HG02938 (cell line): Measurements from ENCODE around the gene NT5C2.
A peak's percentile ranks its signal among the peaks of the same experiment; 100 is the strongest.

Experiments used
- ATAC-seq: cut with Tn5 transposase; IDR thresholded peaks from one replicate; pipeline ENCODE4 v1.9.1; 2021; ENCODE audit warnings: mild to moderate bottlenecking, moderate library complexity; ENCODE audit not compliant: unreplicated experiment

NT5C2 gene

GRCh38 chr10:103125323-103126267 is 67.5 kb downstream of the NT5C2 start:
- peak; percentile 84 for ATAC-seq

- no peak for ATAC-seq
Measured at GRCh38 chr10:103124420-103125096, 68.5 kb downstream of the NT5C2 start.

- ATAC-seq: no peak
Measured at GRCh38 chr10:103123282-103124024, 69.6 kb downstream of the NT5C2 start.

- no peak for ATAC-seq
Measured at GRCh38 chr10:103120977-103121735, 71.9 kb downstream of the NT5C2 start.

GRCh38 chr10:103120546-103120945 is 72.5 kb downstream of the NT5C2 start:
- no peak for ATAC-seq

GRCh38 chr10:103117247-103117646 is 75.8 kb downstream of the NT5C2 start:
- ATAC-seq: no peak

- ATAC-seq: no peak
Measured at GRCh38 chr10:103114876-103115275, 78.2 kb downstream of the NT5C2 start.

GRCh38 chr10:103111918-103112877 is 80.9 kb downstream of the NT5C2 start:
- peak; percentile 62 for ATAC-seq

- ATAC-seq: peak; percentile 68
Measured at GRCh38 chr10:103111031-103111917, 81.8 kb downstream of the NT5C2 start.

GRCh38 chr10:103110407-103110806 is 82.7 kb downstream of the NT5C2 start:
- ATAC-seq: no peak

- no peak for ATAC-seq
Measured at GRCh38 chr10:103109821-103110220, 83.3 kb downstream of the NT5C2 start.

GRCh38 chr10:103106539-103106938 is 86.5 kb downstream of the NT5C2 start:
- ATAC-seq: no peak

GRCh38 chr10:103105462-103105861 is 87.6 kb downstream of the NT5C2 start:
- no peak for ATAC-seq

- ATAC-seq: no peak
Measured at GRCh38 chr10:103104721-103105120, 88.4 kb downstream of the NT5C2 start.

GRCh38 chr10:103103989-103104388 is 89.1 kb downstream of the NT5C2 start:
- no peak for ATAC-seq

GRCh38 chr10:103102195-103102594 is 90.9 kb downstream of the NT5C2 start:
- no peak for ATAC-seq

GRCh38 chr10:103100620-103101019 is 92.5 kb downstream of the NT5C2 start:
- no peak for ATAC-seq

- no peak for ATAC-seq
Measured at GRCh38 chr10:103098240-103098639, 94.8 kb downstream of the NT5C2 start.
